Mammary epithelial cell (primary cell): ENCODE data around the gene ZNF865.

Source experiments
- CTCF ChIP-seq, 2 donors: IDR thresholded peaks in 1 of 2; conservative IDR thresholded peaks in 1 of 2; 2 replicates each; pipeline ENCODE4 v1.5.1; 2011 to 2012; ENCODE audit warnings: inconsistent platforms in 2 of 2, low read length in 2 of 2, mild to moderate bottlenecking in 2 of 2, control low read depth in 1 of 2, low read depth in 1 of 2; ENCODE audit not compliant: insufficient read depth in 1 of 2; ENCODE audit errors: extremely low read depth in 1 of 2
- EZH2 ChIP-seq: IDR thresholded peaks from 2 replicates; pipeline ENCODE4 v1.6.1; 2012; ENCODE audit warnings: low read length, inconsistent platforms, borderline replicate concordance

- no peak for TF ChIP-seq CTCF (conservative IDR thresholded peaks at IDR 0.05 in 1 of 2, IDR thresholded peaks at IDR 0.05 in 1 of 2; ENCODE audit: extremely low read depth in 1 of 2, insufficient read depth in 1 of 2, low read depth in 1 of 2, low read length in 2 of 2)
- no peak for TF ChIP-seq EZH2
Observed at GRCh38 chr19:55563261-55563690, 42.2 kb upstream of the ZNF865 start.
